Hepatic stellate cell (primary cell): ENCODE data around the gene HPSE2.

Experiments used
- DNase-seq: peaks from one replicate; pipeline ENCODE4 v3.0.0; 2011; ENCODE audit warnings: low spot score

HPSE2 gene

GRCh38 chr10:98461500-98461842 lies 774.2 kb downstream of the HPSE2 start:
- DNase-seq, result no peak

- DNase-seq, result peak; percentile 81
These were observed 774.7 kb downstream of the HPSE2 start for GRCh38 chr10:98460837-98461499.

GRCh38 chr10:98458809-98459784 lies 776.6 kb downstream of the HPSE2 start:
- no peak for DNase-seq

- DNase-seq, result no peak
These were observed 777.9 kb downstream of the HPSE2 start for GRCh38 chr10:98457721-98458120.

- no peak for DNase-seq
These were observed 778.8 kb downstream of the HPSE2 start for GRCh38 chr10:98456686-98457482.

- DNase-seq, result no peak
These were observed 779.5 kb downstream of the HPSE2 start for GRCh38 chr10:98456043-98456570.

- no peak for DNase-seq
These were observed 781.9 kb downstream of the HPSE2 start for GRCh38 chr10:98453729-98454128.

GRCh38 chr10:98450618-98451017 lies 785.0 kb downstream of the HPSE2 start:
- DNase-seq, result no peak

GRCh38 chr10:98449287-98449686 lies 786.4 kb downstream of the HPSE2 start:
- DNase-seq, result no peak

GRCh38 chr10:98446661-98447221 lies 788.9 kb downstream of the HPSE2 start, which contains the start of gene HPS1:
Gene HPS1, minus strand, starts transcription at chr10:98446935. Its CDS starts 3,695 bp downstream, at chr10:98443240.
- peak; percentile 89 for DNase-seq

GRCh38 chr10:98446151-98446660 lies 789.4 kb downstream of the HPSE2 start:
- peak; percentile 24 for DNase-seq

- DNase-seq, result no peak
These were observed 790.3 kb downstream of the HPSE2 start for GRCh38 chr10:98445200-98445812.

GRCh38 chr10:98444314-98445006 lies 791.2 kb downstream of the HPSE2 start:
- no peak for DNase-seq

- DNase-seq, result no peak
These were observed 796.9 kb downstream of the HPSE2 start for GRCh38 chr10:98438715-98439114.

- DNase-seq, result no peak
These were observed 798.9 kb downstream of the HPSE2 start for GRCh38 chr10:98436704-98437103.

GRCh38 chr10:98435178-98435577 lies 800.5 kb downstream of the HPSE2 start:
- no peak for DNase-seq

GRCh38 chr10:98433881-98434732 lies 801.5 kb downstream of the HPSE2 start:
- DNase-seq, result peak; percentile 31

- DNase-seq, result no peak
These were observed 802.3 kb downstream of the HPSE2 start for GRCh38 chr10:98433371-98433770.

- DNase-seq, result no peak
These were observed 803.3 kb downstream of the HPSE2 start for GRCh38 chr10:98432330-98432729.
